Kidney (tissue), 14 donors: ENCODE results near the gene LTBP1. TPM values are rescaled to one million over a fixed set of nuclear protein-coding genes. Genes with fewer than 3 reads are reported as not detected.

Source experiments
- DNase-seq, 5 donors: peaks; one replicate each; pipeline ENCODE4 v3.0.0-alpha.2; 2013 to 2020
- FAIRE-seq: peaks from 2 replicates; lab custom pipeline; 2012; peaks lifted over from hg19 to GRCh38; lab: Jason Lieb, UNC
- H3K27ac ChIP-seq, 2 donors: one replicate each; pipeline ENCODE4 v1.7.0; 2013; ENCODE audit warnings: low read depth in 2 of 2, low read length in 2 of 2, inconsistent platforms in 1 of 2
- H3K27me3 ChIP-seq: one replicate; pipeline ENCODE4 v1.7.1; 2013; ENCODE audit warnings: low read length, inconsistent platforms; ENCODE audit not compliant: control insufficient read depth, insufficient read depth
- H3K36me3 ChIP-seq, 3 donors: one replicate each; pipeline versions ENCODE4 v1.7.0 to v1.7.1; 2013; ENCODE audit warnings: low read length in 3 of 3, control low read depth in 1 of 3, inconsistent platforms in 1 of 3; ENCODE audit not compliant: insufficient read depth in 3 of 3, control insufficient read depth in 2 of 3
- H3K4me1 ChIP-seq, 3 donors: one replicate each; pipeline versions ENCODE4 v1.7.0 to v1.7.1; 2013; ENCODE audit warnings: low read length in 3 of 3, inconsistent platforms in 1 of 3, low read depth in 1 of 3; ENCODE audit not compliant: control insufficient read depth in 2 of 3, insufficient read depth in 2 of 3
- H3K4me3 ChIP-seq, 3 donors: one replicate each; pipeline versions ENCODE4 v1.7.0 to v1.8.1; 2013; ENCODE audit warnings: low read length in 3 of 3, control low read depth in 1 of 3, inconsistent platforms in 1 of 3
- H3K9ac ChIP-seq, 3 donors: one replicate each; pipeline versions ENCODE4 v1.7.0 to v1.7.1; 2013; ENCODE audit warnings: low read length in 3 of 3, control low read depth in 1 of 3, inconsistent platforms in 1 of 3
- H3K9me3 ChIP-seq, 3 donors: one replicate each; pipeline versions ENCODE4 v1.7.0 to v1.7.1; 2013; ENCODE audit warnings: low read length in 3 of 3, control low read depth in 1 of 3, inconsistent platforms in 1 of 3; ENCODE audit not compliant: control insufficient read depth in 2 of 3, insufficient read depth in 1 of 3
- intact Hi-C: fragments of 100-400 bp; cut with DNase I; formaldehyde crosslinking; loops from one replicate; pipeline ENCODE4 v1.11.1; 2022
- polyA plus RNA-seq: library from polyadenylated mRNA; stranded (reverse); fragments of 350-450 nt; fragmentation: Illumina TruSeq; extraction: RNeasy Lipid Tissue Mini Kit (QIAGEN cat#74804); gene quantifications from one replicate; pipeline ENCODE4 v1.2.3, GENCODE V29; 2014; ENCODE audit warnings: low read depth, low replicate concordance; ENCODE audit not compliant: insufficient read depth
- total RNA-seq: library from RNA; stranded (reverse); fragmentation: NEBNext Ultra II Directional; extraction: Animal tissue kit (Norgen Biotek cat#: 25700); gene quantifications from one replicate; pipeline ENCODE4 v1.2.1, GENCODE V29; 2021
- TF ChIP-seq, protein P1 (sequence below): IDR thresholded peaks from 3 replicates; pipeline ENCODE4 v1.5.1; 2012; ENCODE audit warnings: mild to moderate bottlenecking, moderate library complexity, borderline replicate concordance; ENCODE audit not compliant: insufficient read depth; ENCODE audit errors: extremely low read depth
- donor health status: control.
- donor health status: control.
- donor health status: control.
- donor health status: control.
- donor health status: control.
- donor health status: DM: yes; HTN: yes; CAD: no.
- donor health status: Normal renal cell carcinoma (clear cell type).

Gene LTBP1
- total and polyA plus RNA-seq, 2 donors from 2014 or later = 9.3 to 39.8 TPM

DNA sequence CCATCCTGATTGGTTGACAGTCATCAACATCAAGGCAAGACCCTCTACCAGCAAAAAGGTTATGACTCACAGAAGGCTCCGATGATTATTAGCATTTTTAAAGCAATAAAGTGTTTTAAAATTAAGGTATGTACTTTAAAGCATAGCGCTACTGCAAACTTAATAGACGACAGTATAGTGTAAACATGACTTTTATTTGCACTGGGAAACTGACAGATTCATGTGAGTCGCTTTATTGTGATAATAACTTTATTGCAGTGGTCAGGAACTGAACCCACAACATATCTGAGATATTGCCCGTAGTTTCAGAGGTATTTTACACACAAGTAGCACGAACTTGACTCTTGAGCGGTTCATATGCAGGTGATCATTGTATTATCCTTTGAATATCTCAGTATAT, 249.1 kb downstream of the LTBP1 start:
- DNase-seq (no peak), FAIRE-seq (no peak)
- no peaks in the 10 kb centered on the region for H3K36me3 ChIP-seq
- TF ChIP-seq, protein P1, sequence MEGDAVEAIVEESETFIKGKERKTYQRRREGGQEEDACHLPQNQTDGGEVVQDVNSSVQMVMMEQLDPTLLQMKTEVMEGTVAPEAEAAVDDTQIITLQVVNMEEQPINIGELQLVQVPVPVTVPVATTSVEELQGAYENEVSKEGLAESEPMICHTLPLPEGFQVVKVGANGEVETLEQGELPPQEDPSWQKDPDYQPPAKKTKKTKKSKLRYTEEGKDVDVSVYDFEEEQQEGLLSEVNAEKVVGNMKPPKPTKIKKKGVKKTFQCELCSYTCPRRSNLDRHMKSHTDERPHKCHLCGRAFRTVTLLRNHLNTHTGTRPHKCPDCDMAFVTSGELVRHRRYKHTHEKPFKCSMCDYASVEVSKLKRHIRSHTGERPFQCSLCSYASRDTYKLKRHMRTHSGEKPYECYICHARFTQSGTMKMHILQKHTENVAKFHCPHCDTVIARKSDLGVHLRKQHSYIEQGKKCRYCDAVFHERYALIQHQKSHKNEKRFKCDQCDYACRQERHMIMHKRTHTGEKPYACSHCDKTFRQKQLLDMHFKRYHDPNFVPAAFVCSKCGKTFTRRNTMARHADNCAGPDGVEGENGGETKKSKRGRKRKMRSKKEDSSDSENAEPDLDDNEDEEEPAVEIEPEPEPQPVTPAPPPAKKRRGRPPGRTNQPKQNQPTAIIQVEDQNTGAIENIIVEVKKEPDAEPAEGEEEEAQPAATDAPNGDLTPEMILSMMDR = no peak
- H3K9ac ChIP-seq = no peak overlapping the region
- no peaks in the 10 kb centered on the region for H3K27me3 ChIP-seq
- no peak overlapping the region for H3K4me3 ChIP-seq
- H3K9me3 ChIP-seq = no peaks in the 10 kb centered on the region
- no peaks in the 10 kb centered on the region for H3K4me1 ChIP-seq
- no peak overlapping the region for H3K27ac ChIP-seq
- intact Hi-C loops = no loop called here

DNA sequence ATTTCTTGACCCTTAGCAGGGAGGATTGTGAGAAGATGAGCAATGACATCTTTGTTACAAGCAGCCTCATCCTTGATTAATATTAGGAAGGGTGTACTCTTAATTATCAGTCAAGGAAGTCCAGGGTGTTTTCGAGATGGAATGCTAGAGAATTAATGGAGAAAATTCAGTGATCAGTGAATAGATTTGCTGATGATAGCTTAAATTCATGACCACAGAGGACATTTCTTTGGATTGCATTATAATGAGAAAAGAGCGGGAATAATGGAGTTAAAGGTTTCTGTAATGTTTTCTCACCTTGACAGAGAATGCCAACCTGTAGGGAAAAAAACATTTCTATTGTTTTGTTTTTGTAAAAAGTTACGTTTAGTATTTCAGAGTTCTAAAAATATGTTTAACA, 249.9 kb downstream of the LTBP1 start:
- Histone ChIP-seq H3K4me3 (no peak overlapping the region), H3K27me3 (no peaks in the 10 kb centered on the region), H3K36me3 (no peaks in the 10 kb centered on the region), H3K4me1 (no peaks in the 10 kb centered on the region), H3K9ac (no peak overlapping the region), H3K9me3 (no peaks in the 10 kb centered on the region), H3K27ac (no peak overlapping the region)
- intact Hi-C loops = no loop called here
- TF ChIP-seq, protein P1 = no peak
- FAIRE-seq = no peak
- DNase-seq = no peak

DNA sequence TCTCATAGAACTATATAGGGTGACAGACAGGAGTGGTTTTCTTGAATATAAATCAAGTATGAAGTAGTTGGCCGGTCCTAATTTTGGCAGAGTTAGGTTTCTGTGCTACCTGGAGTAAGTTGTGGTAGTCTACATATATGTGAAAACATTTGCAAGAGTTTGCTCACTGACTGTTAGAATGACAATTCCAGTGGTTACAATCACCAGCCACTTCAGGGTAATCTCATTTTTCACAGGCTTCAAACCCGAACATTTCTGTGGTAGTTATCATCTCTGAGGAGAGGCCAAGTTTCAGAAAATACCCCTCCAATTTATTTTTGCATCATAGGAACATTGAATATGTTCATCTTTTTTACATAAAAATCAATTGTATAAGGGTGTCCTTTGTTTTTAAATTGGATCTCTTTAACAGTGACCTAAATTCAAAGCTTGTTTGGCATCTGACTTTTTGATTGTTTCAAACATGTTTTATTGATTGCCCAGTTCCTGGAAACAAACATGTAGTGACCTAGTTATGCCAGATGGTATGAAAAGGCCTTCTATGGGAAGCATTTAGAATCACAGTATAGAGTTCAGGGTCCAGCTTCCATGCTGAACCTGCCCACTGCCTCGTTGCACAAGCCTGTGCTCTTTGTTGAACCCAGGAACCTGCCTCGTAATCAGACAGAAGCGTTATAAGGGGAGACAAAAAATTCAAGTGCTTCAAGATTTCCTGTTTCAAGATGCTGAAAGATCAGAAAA, 250.6 kb downstream of the LTBP1 start:
- Histone ChIP-seq H3K9ac (no peak overlapping the region), H3K4me1 (no peaks in the 10 kb centered on the region), H3K27ac (no peak overlapping the region), H3K9me3 (no peaks in the 10 kb centered on the region), H3K4me3 (no peak overlapping the region), H3K36me3 (no peaks in the 10 kb centered on the region), H3K27me3 (no peaks in the 10 kb centered on the region)
- no peak for FAIRE-seq
- TF ChIP-seq, protein P1 = no peak
- intact Hi-C loops = no loop called here
- DNase-seq = no peak
